ENCODE measurements around the gene CEP112.

Gene CEP112

GRCh38 chr17:66211047-66211810 lies 19.3 kb upstream of the CEP112 start:
- no peak for TF ChIP-seq SPI1 (IDR thresholded peaks at IDR 0.05; ENCODE audit: low read depth, low read length)
- TF ChIP-seq POU2F2 (IDR thresholded peaks at IDR 0.05; ENCODE audit: low read depth, low read length): no peak
- no peak for TF ChIP-seq PAX5 (IDR thresholded peaks at IDR 0.05; ENCODE audit: insufficient read depth, low read length, severe bottlenecking)
- TF ChIP-seq TAF1 (IDR thresholded peaks at IDR 0.05; ENCODE audit: low read depth, low read length): no peak
- no peak for TF ChIP-seq POLR2A (IDR thresholded peaks at IDR 0.05; ENCODE audit: low read depth, low read length)
- no peak for TF ChIP-seq POLR2AphosphoS5 (IDR thresholded peaks at IDR 0.05; ENCODE audit: low read depth, low read length)
- no peak for DNase-seq (ENCODE audit: insufficient read length, low spot score)
- no peak for FAIRE-seq

GRCh38 chr17:66210208-66210574 lies 18.3 kb upstream of the CEP112 start:
- DNase-seq (ENCODE audit: insufficient read length, low spot score) (no peak), FAIRE-seq (no peak)
- TF ChIP-seq PAX5 (IDR thresholded peaks at IDR 0.05; ENCODE audit: insufficient read depth, low read length, severe bottlenecking) (no peak), POLR2AphosphoS5 (IDR thresholded peaks at IDR 0.05; ENCODE audit: low read depth, low read length) (no peak), TAF1 (IDR thresholded peaks at IDR 0.05; ENCODE audit: low read depth, low read length) (no peak), POU2F2 (IDR thresholded peaks at IDR 0.05; ENCODE audit: low read depth, low read length) (no peak), SPI1 (IDR thresholded peaks at IDR 0.05; ENCODE audit: low read depth, low read length) (no peak), POLR2A (IDR thresholded peaks at IDR 0.05; ENCODE audit: low read depth, low read length) (no peak)

DNA sequence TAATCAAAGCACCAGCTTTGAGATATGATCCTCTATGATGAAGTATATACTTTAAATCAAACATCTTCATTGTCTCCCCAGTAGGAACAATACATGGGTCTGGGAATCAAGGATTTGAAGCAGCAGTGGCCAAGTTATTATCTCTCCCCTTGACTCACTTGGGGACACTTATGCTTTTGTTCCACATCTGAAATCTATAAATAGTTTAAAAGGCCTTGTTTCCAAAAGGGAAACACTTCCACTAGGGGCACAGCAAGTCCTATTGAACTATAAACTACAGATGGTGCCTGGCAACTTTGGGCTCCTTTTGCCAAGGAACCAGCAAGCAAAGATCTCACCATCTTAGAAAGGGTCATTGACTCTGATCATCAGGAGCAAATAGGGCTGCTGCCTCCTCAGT lies 16.0 kb upstream of the CEP112 start:
- FAIRE-seq (no peak), DNase-seq (ENCODE audit: insufficient read length, low spot score) (no peak)
- TF ChIP-seq POLR2A (IDR thresholded peaks at IDR 0.05; ENCODE audit: low read depth, low read length): no peak
- no peak for TF ChIP-seq POLR2AphosphoS5 (IDR thresholded peaks at IDR 0.05; ENCODE audit: low read depth, low read length)
- TF ChIP-seq TAF1 (IDR thresholded peaks at IDR 0.05; ENCODE audit: low read depth, low read length): no peak
- no peak for TF ChIP-seq POU2F2 (IDR thresholded peaks at IDR 0.05; ENCODE audit: low read depth, low read length)
- no peak for TF ChIP-seq PAX5 (IDR thresholded peaks at IDR 0.05; ENCODE audit: insufficient read depth, low read length, severe bottlenecking)
- TF ChIP-seq SPI1 (IDR thresholded peaks at IDR 0.05; ENCODE audit: low read depth, low read length): no peak

DNA sequence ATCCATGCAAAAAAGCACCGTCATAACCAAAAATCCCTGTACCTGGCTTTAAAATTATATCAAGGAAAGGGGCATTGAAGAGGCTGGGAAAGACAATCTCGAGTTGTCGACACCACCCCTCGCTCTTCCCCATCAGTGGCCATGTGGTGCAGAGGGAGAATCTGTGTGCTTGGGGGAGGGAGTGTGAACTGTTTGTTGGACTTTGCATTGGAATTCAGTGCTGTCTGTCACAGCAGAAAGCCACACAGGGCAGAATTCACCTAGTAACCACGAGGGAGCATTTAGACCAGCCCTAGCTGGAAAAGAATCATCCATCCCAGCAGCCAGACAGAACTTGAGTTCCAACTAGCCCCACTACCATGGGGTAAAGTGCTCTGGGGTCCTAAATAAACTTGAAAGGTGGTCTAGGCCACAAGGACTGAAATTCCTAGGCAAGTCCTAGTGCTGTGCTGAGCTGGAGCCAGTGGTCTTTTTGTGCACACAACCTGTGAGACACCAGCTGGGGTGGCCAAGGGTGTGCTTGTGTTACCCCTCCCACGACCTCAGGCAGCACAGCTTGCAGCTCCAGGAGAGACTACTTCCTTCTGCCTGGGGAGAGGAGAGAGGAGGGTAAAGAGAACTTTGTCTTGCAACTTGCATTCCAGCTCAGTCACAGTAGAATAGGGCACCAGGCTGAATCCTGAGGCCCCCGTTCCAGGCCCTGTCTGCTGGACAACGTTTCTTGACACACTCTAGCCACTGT lies 11.5 kb upstream of the CEP112 start:
- DNase-seq (ENCODE audit: insufficient read length, low spot score) (no peak), FAIRE-seq (no peak)
- TF ChIP-seq PAX5 (IDR thresholded peaks at IDR 0.05; ENCODE audit: insufficient read depth, low read length, severe bottlenecking) (no peak), POLR2AphosphoS5 (IDR thresholded peaks at IDR 0.05; ENCODE audit: low read depth, low read length) (no peak), SPI1 (IDR thresholded peaks at IDR 0.05; ENCODE audit: low read depth, low read length) (no peak)

DNA sequence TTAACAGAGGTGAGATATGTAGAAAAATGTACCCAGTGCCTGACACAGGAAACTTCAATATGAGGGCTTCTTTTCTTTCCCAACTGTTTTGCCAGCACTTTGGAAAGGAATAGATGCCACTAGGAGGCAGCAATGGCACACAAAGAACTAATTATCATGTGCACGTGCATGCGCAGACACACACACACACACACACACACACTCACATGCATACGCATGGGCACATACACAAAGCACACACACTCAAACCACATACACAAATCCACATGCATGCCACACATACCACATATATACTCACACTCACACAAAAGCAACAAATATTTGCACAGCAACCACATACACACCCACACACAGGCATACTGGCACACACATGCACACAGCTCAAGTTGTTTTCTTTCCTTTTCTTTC lies 8.8 kb upstream of the CEP112 start:
- DNase-seq (ENCODE audit: insufficient read length, low spot score) (no peak), FAIRE-seq (no peak)
- TF ChIP-seq POU2F2 (IDR thresholded peaks at IDR 0.05; ENCODE audit: low read depth, low read length) (no peak), TAF1 (IDR thresholded peaks at IDR 0.05; ENCODE audit: low read depth, low read length) (no peak), SPI1 (IDR thresholded peaks at IDR 0.05; ENCODE audit: low read depth, low read length) (no peak), POLR2AphosphoS5 (IDR thresholded peaks at IDR 0.05; ENCODE audit: low read depth, low read length) (no peak), POLR2A (IDR thresholded peaks at IDR 0.05; ENCODE audit: low read depth, low read length) (no peak), PAX5 (IDR thresholded peaks at IDR 0.05; ENCODE audit: insufficient read depth, low read length, severe bottlenecking) (no peak)

DNA sequence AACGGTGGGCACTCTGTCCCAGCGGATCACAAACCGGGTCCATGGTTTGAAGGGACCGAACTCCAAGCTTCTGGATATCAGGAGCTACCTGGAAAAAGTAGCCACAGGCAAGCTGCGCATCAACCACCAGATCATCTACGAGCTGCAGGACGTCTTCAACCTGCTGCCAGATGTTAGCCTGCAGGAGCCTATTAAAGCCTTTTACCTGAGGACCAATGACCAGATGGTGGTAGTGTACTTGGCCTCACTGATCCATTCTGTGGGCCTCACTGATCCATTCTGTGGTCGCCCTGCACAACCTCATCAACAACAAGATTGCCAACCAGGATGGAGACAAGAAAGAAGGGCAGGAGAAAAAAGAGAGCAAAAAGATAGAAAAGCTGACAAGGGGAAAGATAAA lies 6.3 kb upstream of the CEP112 start:
- no peak for TF ChIP-seq POLR2AphosphoS5 (IDR thresholded peaks at IDR 0.05; ENCODE audit: low read depth, low read length)
- no peak for TF ChIP-seq SPI1 (IDR thresholded peaks at IDR 0.05; ENCODE audit: low read depth, low read length)
- DNase-seq (ENCODE audit: insufficient read length, low spot score) (no peak), FAIRE-seq (no peak)

GRCh38 chr17:66192378-66192687 lies 400 bp upstream of the CEP112 start:
- FAIRE-seq (no peak), DNase-seq (ENCODE audit: insufficient read length, low spot score) (no peak)
- no peak for TF ChIP-seq PAX5 (IDR thresholded peaks at IDR 0.05; ENCODE audit: insufficient read depth, low read length, severe bottlenecking)
- no peak for TF ChIP-seq POU2F2 (IDR thresholded peaks at IDR 0.05; ENCODE audit: low read depth, low read length)
- TF ChIP-seq SPI1 (IDR thresholded peaks at IDR 0.05; ENCODE audit: low read depth, low read length): no peak
- no peak for TF ChIP-seq POLR2AphosphoS5 (IDR thresholded peaks at IDR 0.05; ENCODE audit: low read depth, low read length)
- no peak for TF ChIP-seq POLR2A (IDR thresholded peaks at IDR 0.05; ENCODE audit: low read depth, low read length)
- no peak for TF ChIP-seq TAF1 (IDR thresholded peaks at IDR 0.05; ENCODE audit: low read depth, low read length)

DNA sequence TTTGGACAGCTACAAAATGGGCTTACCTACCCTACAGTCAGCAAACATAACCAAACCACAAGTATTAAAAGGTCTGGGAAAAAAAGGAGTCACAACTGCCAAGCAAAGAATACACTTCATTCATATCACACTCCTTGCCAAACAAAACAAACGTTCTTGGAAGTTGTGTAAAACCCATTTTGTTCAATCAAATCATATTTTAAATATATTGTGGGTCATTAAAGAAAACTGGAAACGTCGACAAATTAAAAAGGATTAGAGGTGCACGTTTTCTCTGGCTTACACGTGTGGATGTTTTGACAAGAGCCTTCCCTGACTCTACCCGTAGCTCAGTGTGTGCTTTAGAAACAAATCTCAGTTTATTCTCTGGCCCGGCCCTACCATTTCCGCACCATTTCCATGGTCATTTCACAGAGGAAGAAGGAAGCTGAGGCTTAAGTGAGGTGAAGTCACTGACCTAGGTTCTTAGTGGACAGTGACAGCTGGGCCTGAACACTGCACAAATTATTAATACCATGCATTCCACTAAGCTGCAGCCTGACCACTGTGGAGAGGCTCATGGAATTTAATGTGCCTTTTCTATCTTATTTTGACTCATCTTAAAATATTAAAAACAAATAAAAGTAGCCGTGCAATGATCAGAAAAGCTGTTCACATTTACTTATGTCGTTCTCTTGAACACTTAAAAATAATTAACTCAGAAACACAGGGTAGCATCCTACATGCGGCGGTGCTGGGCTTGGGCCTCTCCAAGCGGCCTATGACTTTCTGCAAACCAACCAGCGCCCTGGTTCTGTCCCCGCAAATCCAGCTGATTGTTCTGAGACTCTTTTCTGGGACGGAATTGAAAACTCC lies 968 bp downstream of the CEP112 start:
- FAIRE-seq (no peak), DNase-seq (ENCODE audit: insufficient read length, low spot score) (no peak)
- TF ChIP-seq POU2F2 (IDR thresholded peaks at IDR 0.05; ENCODE audit: low read depth, low read length) (no peak), PAX5 (IDR thresholded peaks at IDR 0.05; ENCODE audit: insufficient read depth, low read length, severe bottlenecking) (no peak), SPI1 (IDR thresholded peaks at IDR 0.05; ENCODE audit: low read depth, low read length) (no peak), POLR2AphosphoS5 (IDR thresholded peaks at IDR 0.05; ENCODE audit: low read depth, low read length) (no peak), POLR2A (IDR thresholded peaks at IDR 0.05; ENCODE audit: low read depth, low read length) (no peak), TAF1 (IDR thresholded peaks at IDR 0.05; ENCODE audit: low read depth, low read length) (no peak)

- DNase-seq (ENCODE audit: insufficient read length, low spot score) (no peak), FAIRE-seq (no peak)
- no peak for TF ChIP-seq SPI1 (IDR thresholded peaks at IDR 0.05; ENCODE audit: low read depth, low read length)
- no peak for TF ChIP-seq POLR2AphosphoS5 (IDR thresholded peaks at IDR 0.05; ENCODE audit: low read depth, low read length)
- TF ChIP-seq POU2F2 (IDR thresholded peaks at IDR 0.05; ENCODE audit: low read depth, low read length): no peak
- no peak for TF ChIP-seq TAF1 (IDR thresholded peaks at IDR 0.05; ENCODE audit: low read depth, low read length)
- no peak for TF ChIP-seq POLR2A (IDR thresholded peaks at IDR 0.05; ENCODE audit: low read depth, low read length)
- no peak for TF ChIP-seq PAX5 (IDR thresholded peaks at IDR 0.05; ENCODE audit: insufficient read depth, low read length, severe bottlenecking)
Observed at GRCh38 chr17:66187718-66188117, 4.2 kb downstream of the CEP112 start.

Measured in GM12891 (cell line).